GM18505 (cell line): ENCODE measurements around the gene PDE4DIP.
"Not testable (repeated sequence)": the region's sequence is repeated elsewhere in the genome, so short reads cannot be mapped to it uniquely, and the experiment has no call there.

Source experiments
- ATAC-seq: cut with Tn5 transposase; IDR thresholded peaks from one replicate; pipeline ENCODE4 v1.9.1; 2021; ENCODE audit not compliant: unreplicated experiment

PDE4DIP gene

GRCh38 chr1:148869634-148869961, 25.4 kb downstream of the PDE4DIP start:
- ATAC-seq, result not testable (repeated sequence)

GRCh38 chr1:148874408-148875388, 30.5 kb downstream of the PDE4DIP start:
- not testable (repeated sequence) for ATAC-seq

- ATAC-seq, result not testable (repeated sequence)
Observed at GRCh38 chr1:148879812-148880416, 35.7 kb downstream of the PDE4DIP start.

- not testable (repeated sequence) for ATAC-seq
Observed at GRCh38 chr1:148881261-148881660, 37.0 kb downstream of the PDE4DIP start.

- not testable (repeated sequence) for ATAC-seq
Observed at GRCh38 chr1:148885219-148885618, 41.0 kb downstream of the PDE4DIP start.

GRCh38 chr1:148886293-148886692, 42.1 kb downstream of the PDE4DIP start:
- ATAC-seq, result not testable (repeated sequence)

- ATAC-seq, result not testable (repeated sequence)
Observed at GRCh38 chr1:148888597-148888996, 44.4 kb downstream of the PDE4DIP start.

- not testable (repeated sequence) for ATAC-seq
Observed at GRCh38 chr1:148889267-148890074, 45.2 kb downstream of the PDE4DIP start.

- ATAC-seq, result not testable (repeated sequence)
Observed at GRCh38 chr1:148890075-148890568, 45.9 kb downstream of the PDE4DIP start.

GRCh38 chr1:148894360-148895352, 50.4 kb downstream of the PDE4DIP start:
- ATAC-seq, result not testable (repeated sequence)

- ATAC-seq, result not testable (repeated sequence)
Observed at GRCh38 chr1:148900026-148900425, 55.8 kb downstream of the PDE4DIP start.

GRCh38 chr1:148900691-148901090, 56.5 kb downstream of the PDE4DIP start:
- not testable (repeated sequence) for ATAC-seq

- ATAC-seq, result not testable (repeated sequence)
Observed at GRCh38 chr1:148901150-148901952, 57.1 kb downstream of the PDE4DIP start.

GRCh38 chr1:148901953-148902341, 57.7 kb downstream of the PDE4DIP start:
- ATAC-seq, result not testable (repeated sequence)

GRCh38 chr1:148909219-148909826, 65.1 kb downstream of the PDE4DIP start:
- not testable (repeated sequence) for ATAC-seq

GRCh38 chr1:148911303-148911928, 67.2 kb downstream of the PDE4DIP start:
- not testable (repeated sequence) for ATAC-seq

- not testable (repeated sequence) for ATAC-seq
Observed at GRCh38 chr1:148916222-148916621, 72.0 kb downstream of the PDE4DIP start.
